ENCODE data around the gene THSD7A. TPM values are rescaled to one million over a fixed set of nuclear protein-coding genes. Genes with fewer than 3 reads are reported as not detected.

The THSD7A gene
- total and polyA plus RNA-seq, 2 of the 13 experiments (the other 11 are each of a cell fraction or from before 2014, with no cell fraction given) = 0.01 to 0.07 TPM

DNA sequence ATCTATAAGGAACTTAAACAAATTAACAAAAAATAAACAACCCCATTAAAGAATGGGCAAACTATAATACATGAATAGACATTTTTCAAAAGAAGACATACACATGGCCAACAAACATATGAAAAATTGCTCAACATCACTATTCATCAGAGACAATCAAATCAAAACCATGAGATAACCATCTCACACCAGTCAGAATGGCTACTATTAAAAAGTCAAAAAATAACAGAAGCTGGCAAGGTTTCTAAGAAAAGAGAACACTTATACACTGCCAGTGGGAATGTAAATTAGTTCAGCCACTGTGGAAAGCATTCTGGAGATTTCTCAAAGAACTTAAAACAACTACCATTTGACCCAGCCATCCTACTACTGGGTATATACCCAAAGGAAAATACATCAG lies 280.5 kb downstream of the THSD7A start:
- ChIA-PET CTCF (ENCODE audit: low intra/inter-chr PET ratio, low total read pairs) (no interaction called here), POLR2A (no interaction called here)
- Histone ChIP-seq H3K4me2 (ENCODE audit: low read depth, low read length) (no peak overlapping the region), H3K27ac (ENCODE audit: extremely low read length, insufficient read depth, low read length) (no peak overlapping the region), H3K9me3 (ENCODE audit: low read length) (no peaks in the 10 kb centered on the region), H3K27me3 (ENCODE audit: control insufficient read depth in 1 of 2, insufficient read depth in 2 of 2, low read length in 2 of 2) (no peaks in the 10 kb centered on the region), H4K20me1 (ENCODE audit: insufficient read depth, low read length) (no peaks in the 10 kb centered on the region), H3K4me3 (replicated peaks in 1 of 3; ENCODE audit: insufficient read depth in 1 of 3, low read depth in 2 of 3, low read length in 3 of 3) (no peak overlapping the region), H3K79me2 (ENCODE audit: insufficient read depth, low read length) (no peaks in the 10 kb centered on the region), H2AFZ (ENCODE audit: low read length) (no peak overlapping the region), H3K36me3 (replicated peaks in 1 of 2; ENCODE audit: control insufficient read depth in 1 of 2, insufficient read depth in 2 of 2, low read length in 2 of 2) (no peaks in the 10 kb centered on the region), H3K4me1 (ENCODE audit: insufficient read depth, low read length) (no peaks in the 10 kb centered on the region), H3K9ac (ENCODE audit: insufficient read depth, low read depth, low read length) (no peak overlapping the region)
- TF ChIP-seq POLR2G (IDR thresholded peaks at IDR 0.05; ENCODE audit: low read depth, low read length) (no peak), CAMTA2 (CRISPR knock-in tag; IDR thresholded peaks at IDR 0.05; ENCODE audit: borderline replicate concordance) (no peak), ZNF431 (CRISPR knock-in tag; IDR thresholded peaks at IDR 0.05; ENCODE audit: borderline replicate concordance, low read depth) (no peak), ARNTL (CRISPR knock-in tag; IDR thresholded peaks at IDR 0.05) (no peak), FOXA3 (CRISPR knock-in tag; IDR thresholded peaks at IDR 0.05) (no peak), RBM39 (IDR thresholded peaks at IDR 0.05; ENCODE audit: low read depth, low read length, poor library complexity, severe bottlenecking) (no peak), BORCS8-MEF2B (CRISPR knock-in tag; IDR thresholded peaks at IDR 0.05) (no peak), ZSCAN20 (CRISPR knock-in tag; IDR thresholded peaks at IDR 0.05; ENCODE audit: borderline replicate concordance) (no peak), NBN (conservative IDR thresholded peaks at IDR 0.05) (no peak), ZNF572 (CRISPR knock-in tag; IDR thresholded peaks at IDR 0.05) (no peak), MEIS2 (CRISPR knock-in tag; IDR thresholded peaks at IDR 0.05) (no peak), ZNF737 (CRISPR knock-in tag; IDR thresholded peaks at IDR 0.05; ENCODE audit: borderline replicate concordance) (no peak), ZNF33A (CRISPR knock-in tag; IDR thresholded peaks at IDR 0.05; ENCODE audit: borderline replicate concordance) (no peak), MXD4 (CRISPR knock-in tag; IDR thresholded peaks at IDR 0.05) (no peak), ZNF75D (CRISPR knock-in tag; IDR thresholded peaks at IDR 0.05; ENCODE audit: borderline replicate concordance) (no peak)
- TF ChIP-seq, protein P1, sequence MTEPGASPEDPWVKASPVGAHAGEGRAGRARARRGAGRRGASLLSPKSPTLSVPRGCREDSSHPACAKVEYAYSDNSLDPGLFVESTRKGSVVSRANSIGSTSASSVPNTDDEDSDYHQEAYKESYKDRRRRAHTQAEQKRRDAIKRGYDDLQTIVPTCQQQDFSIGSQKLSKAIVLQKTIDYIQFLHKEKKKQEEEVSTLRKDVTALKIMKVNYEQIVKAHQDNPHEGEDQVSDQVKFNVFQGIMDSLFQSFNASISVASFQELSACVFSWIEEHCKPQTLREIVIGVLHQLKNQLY (CRISPR knock-in tag; IDR thresholded peaks at IDR 0.05) = no peak
- TF ChIP-seq, protein P2, sequence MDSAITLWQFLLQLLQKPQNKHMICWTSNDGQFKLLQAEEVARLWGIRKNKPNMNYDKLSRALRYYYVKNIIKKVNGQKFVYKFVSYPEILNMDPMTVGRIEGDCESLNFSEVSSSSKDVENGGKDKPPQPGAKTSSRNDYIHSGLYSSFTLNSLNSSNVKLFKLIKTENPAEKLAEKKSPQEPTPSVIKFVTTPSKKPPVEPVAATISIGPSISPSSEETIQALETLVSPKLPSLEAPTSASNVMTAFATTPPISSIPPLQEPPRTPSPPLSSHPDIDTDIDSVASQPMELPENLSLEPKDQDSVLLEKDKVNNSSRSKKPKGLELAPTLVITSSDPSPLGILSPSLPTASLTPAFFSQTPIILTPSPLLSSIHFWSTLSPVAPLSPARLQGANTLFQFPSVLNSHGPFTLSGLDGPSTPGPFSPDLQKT (CRISPR knock-in tag; IDR thresholded peaks at IDR 0.05; ENCODE audit: borderline replicate concordance) = no peak
- no peak for DNase-seq (ENCODE audit: low spot score)
- no TSS peak for BruUV-seq (replicated peaks)
- intact Hi-C loops (cut with micrococcal nuclease; ENCODE audit: unreplicated experiment) (no loop called here), in situ Hi-C loops (cut with HindIII; ENCODE audit: extremely low pct_ligation_motif_present, low pct_unique_long_range_greater_than_20kb) (no loop called here)
- no peak for ATAC-seq
- FAIRE-seq = no peak
